Measurements from ENCODE around the gene CDK1.
"Not testable (repeated sequence)": the region's sequence is repeated elsewhere in the genome, so short reads cannot be mapped to it uniquely, and the experiment has no call there.

CDK1 gene

DNA sequence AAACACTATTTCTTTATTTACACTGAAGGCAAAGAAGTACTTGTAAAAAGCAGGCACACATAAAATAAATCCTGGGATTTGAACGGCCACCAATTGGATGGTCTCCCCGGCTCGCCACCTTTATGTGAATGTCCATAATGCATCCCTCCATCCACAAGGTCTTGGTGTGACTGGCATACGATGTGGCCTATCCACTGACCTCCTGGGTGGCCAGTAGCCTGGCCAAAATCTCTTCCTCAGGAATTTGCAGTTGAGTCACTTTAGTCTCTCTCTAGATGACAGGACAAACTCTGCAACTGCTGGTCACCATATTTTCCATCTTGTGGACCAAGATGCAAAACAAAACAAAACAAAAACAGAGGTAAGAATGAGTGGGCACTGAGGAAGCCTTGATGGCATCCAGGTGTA, 39.1 kb downstream of the CDK1 start:
- no peak for DNase-seq

DNA sequence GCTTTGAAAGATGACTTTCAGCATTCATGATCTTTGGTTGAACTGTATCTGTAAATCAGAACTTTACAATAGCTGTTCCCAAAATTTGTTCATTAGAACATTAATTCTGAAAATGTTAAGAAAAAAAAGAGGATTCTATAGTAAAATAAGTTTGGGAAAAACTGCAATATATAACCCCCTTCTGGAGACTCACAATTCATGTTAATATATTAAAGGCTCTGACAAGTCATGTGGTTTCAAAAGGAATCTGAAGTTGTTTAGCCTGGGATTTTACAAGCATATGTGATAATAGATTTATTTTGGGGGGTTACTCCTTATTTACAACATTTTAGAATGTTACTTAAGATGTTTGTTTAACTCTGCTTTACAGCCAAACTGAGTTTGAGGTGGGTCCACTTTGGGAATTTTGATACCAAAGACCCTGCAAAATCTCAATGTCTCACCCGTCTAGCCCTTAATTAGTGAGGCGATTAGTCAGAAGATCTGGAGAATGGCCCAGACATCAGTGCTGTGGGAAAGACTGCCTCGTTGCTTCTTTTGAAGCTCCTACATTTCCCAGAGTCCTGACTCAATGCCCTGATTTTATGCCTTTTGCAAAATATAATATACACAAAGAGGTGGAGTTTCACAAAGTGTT, 40.0 kb downstream of the CDK1 start:
- DNase-seq: no peak

DNA sequence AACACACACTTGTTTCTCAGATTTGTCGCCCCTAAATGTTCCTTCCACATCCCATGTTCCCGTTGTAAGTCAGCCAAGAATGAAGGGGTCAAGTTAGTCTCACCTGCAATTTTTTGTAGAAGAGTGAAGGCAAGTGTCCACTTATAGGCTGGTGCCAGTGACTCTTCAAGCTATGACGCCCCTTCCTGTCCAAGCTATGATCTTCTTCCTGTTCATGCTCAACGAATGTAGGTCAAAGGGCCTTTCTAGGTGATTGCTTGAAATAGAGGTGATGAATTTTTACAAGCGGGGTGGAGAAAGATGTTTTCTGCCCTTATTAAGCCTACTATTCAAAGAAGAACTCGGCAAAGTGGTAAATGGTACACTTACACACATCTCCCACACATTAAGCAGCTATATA, 41.0 kb downstream of the CDK1 start:
- DNase-seq: no peak

- DNase-seq: no peak
Measured at GRCh38 chr10:60820093-60820754, 41.9 kb downstream of the CDK1 start.

DNA sequence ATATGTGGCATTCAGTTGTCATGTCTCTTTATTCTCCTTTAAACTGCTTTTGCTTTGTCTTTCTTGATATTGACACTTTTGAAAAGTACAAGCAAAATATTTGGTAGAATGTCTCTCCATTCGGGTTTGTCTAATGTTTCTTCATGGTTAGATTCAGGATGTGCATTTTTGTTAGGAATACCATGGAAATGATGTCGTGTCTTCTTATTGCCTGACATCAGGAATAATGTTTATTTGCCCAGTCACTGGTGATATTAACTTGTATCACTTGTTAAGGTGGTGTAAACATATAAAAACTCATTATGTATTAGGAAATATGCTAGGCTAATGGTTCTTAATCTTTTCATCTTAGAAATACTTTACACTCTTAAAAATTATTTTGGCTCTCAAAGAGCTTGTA, 43.4 kb downstream of the CDK1 start:
- no peak for DNase-seq

DNA sequence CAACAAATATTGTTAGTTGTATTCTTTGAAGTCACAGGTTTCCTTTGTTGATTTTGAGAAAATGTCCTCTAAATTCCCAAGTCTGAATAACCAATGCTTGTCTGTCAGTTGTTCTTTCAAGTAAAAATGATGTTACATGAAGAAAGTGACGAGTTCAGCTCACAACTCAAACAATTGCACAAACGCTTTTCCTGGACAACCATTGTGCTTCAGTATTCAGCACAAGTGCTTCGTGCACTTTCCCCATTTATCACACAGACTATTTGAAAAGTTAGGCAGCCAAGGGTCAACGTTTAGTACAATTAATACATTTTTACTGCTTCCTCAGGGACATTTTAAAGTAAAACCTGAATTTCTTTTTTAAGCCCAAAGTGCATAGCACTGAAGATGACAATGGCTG, 44.5 kb downstream of the CDK1 start:
- DNase-seq: no peak

DNA sequence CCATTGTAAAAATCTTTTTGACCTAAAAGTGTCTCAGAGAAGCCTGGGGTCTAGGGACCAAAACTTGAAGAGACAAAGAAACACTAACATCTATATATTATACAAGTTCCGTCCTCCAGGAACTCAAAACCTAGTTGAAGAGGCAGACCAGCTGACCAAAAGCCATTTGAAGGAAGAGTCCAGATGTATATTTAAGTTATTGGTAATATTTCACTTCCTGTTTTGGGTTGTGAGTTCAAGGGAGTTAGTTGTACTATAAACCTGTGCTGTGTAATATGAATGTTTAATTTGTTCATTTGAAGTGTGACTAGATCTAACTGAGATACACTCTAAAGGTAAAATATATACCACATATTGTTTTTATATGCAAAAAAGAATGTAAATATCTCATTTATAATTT, 45.0 kb downstream of the CDK1 start:
- no peak for DNase-seq

DNA sequence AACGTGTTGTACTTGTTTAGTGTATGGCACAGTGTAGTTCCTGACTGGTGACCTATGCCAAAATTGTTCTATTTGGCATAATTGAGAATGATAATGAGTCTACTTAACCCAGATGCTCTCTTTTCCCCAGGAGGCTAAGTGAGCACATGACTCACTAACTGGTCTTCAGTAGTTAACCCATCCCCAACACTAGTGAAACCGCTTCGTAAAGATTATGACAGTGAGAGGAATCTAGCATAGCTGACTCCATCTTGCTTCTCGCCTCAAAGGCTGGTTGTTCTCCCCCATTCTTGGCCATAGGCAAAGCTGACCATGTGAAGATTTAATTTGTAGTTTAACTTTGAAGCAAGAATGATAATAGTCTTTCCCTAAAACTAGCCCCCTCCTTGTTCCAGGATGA, 47.2 kb downstream of the CDK1 start:
- no peak for DNase-seq

DNA sequence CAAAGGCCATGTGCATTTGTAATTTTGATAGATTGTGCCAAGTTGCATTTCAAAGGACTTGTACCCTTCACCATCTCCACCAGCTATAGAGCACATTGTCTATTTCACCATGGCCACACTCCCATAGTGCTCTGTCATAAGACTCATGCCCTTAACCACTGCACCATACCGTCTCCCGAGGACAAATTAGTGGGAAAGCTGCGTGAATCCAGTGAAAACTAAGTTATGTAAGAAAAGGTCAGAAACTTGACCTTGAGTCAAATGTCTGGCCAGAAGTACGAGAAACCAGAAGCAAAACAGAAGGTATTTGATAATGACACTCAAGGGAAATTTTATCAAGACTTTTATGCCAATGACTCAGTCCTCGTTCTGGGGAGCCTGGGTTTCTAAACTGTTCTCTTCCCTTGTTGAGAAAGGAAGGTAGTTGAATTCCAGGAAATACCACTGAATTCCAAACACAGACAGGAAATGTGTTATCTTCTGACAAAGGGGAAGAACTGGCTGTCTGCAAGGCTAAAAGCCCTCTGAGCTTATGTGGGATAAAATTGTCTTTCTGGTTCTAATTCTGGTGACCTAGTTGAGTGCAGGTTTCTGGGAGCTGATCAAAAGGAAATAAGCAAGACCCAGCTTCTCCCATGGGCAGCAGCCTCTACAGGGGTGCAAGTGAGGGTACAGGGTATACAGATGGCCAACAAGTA, 49.7 kb downstream of the CDK1 start:
- DNase-seq: no peak

- DNase-seq: no peak
Measured at GRCh38 chr10:60828489-60828852, 50.2 kb downstream of the CDK1 start.

- DNase-seq: not testable (repeated sequence)
Measured at GRCh38 chr10:60832136-60832535, 53.9 kb downstream of the CDK1 start.

DNA sequence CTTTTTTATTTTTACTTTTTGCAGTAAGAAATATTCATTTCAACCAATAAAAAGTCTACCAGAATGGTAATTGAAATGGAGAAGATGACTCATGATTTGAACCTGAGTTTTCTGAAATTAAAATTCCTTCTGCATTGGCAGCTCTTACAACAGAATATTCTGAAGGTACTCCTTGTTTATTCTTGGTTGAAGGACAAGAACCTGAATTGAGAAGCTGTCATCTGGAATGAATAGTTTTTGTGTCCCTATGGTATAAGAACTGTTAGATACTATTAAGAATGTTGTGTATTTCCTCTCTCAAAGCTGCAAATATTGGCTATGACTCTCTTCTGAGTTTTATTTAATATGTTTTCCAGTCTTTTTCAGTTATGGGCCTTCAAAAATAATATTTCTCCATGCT, 56.1 kb downstream of the CDK1 start:
- DNase-seq: no peak

DNA sequence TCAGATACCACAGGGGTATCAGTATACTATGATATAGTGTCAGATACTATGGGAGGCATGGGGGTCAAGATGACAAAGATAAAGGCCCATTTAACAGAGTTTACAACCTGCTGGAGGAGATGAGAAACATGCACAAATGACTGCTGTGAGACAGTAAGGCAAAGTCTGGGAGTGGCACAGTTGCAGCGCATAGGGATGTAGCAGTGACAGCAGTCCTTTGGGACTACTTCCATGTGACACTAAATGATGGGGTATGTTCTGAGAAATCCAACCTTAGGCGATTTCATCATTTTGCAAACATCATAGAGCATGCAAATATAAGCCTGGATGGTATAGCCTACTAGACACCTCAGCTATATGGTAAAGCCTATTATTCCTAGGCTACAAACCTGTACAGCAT, 56.8 kb downstream of the CDK1 start:
- DNase-seq: no peak

GRCh38 chr10:60841227-60841626, 62.9 kb downstream of the CDK1 start:
- not testable (repeated sequence) for DNase-seq

- DNase-seq: no peak
Measured at GRCh38 chr10:60842694-60843093, 64.4 kb downstream of the CDK1 start.
